Measurements from ENCODE around the gene DUSP1. TPM values are rescaled to one million over a fixed set of nuclear protein-coding genes. Genes with fewer than 3 reads are reported as not detected.

Gene DUSP1
- total and polyA plus RNA-seq, 10 of the 15 experiments (the other 5 are each of a cell fraction or from before 2014, with no cell fraction given) = 1.4 to 6.2 (median 3.9) TPM

- TF ChIP-seq CUX1 (IDR thresholded peaks at IDR 0.05; ENCODE audit: insufficient replicate concordance, low read depth, low read length) (no peak), EGR1 (IDR thresholded peaks at IDR 0.05; ENCODE audit: borderline replicate concordance in 1 of 2, low read depth in 2 of 2, low read length in 2 of 2) (peak in 1 of 2 experiments; percentile 3; a peak in 1 of 3 replicates), ZBTB4 (CRISPR knock-in tag; IDR thresholded peaks at IDR 0.05) (peak; percentile 76), FOXK2 (IDR thresholded peaks at IDR 0.05) (no peak), HSF1 (IDR thresholded peaks at IDR 0.05; ENCODE audit: low read depth, low read length) (no peak), ZSCAN29 (IDR thresholded peaks at IDR 0.05) (no peak), MEF2A (IDR thresholded peaks at IDR 0.05; ENCODE audit: insufficient read depth, low read depth, low read length) (no peak), BCLAF1 (IDR thresholded peaks at IDR 0.05) (peak; percentile 38; the same call in 1 of the 2 replicates), SPI1 (IDR thresholded peaks at IDR 0.05; ENCODE audit: borderline replicate concordance, insufficient read depth, low read depth, low read length) (no peak)
- TF ChIP-seq, protein P1, sequence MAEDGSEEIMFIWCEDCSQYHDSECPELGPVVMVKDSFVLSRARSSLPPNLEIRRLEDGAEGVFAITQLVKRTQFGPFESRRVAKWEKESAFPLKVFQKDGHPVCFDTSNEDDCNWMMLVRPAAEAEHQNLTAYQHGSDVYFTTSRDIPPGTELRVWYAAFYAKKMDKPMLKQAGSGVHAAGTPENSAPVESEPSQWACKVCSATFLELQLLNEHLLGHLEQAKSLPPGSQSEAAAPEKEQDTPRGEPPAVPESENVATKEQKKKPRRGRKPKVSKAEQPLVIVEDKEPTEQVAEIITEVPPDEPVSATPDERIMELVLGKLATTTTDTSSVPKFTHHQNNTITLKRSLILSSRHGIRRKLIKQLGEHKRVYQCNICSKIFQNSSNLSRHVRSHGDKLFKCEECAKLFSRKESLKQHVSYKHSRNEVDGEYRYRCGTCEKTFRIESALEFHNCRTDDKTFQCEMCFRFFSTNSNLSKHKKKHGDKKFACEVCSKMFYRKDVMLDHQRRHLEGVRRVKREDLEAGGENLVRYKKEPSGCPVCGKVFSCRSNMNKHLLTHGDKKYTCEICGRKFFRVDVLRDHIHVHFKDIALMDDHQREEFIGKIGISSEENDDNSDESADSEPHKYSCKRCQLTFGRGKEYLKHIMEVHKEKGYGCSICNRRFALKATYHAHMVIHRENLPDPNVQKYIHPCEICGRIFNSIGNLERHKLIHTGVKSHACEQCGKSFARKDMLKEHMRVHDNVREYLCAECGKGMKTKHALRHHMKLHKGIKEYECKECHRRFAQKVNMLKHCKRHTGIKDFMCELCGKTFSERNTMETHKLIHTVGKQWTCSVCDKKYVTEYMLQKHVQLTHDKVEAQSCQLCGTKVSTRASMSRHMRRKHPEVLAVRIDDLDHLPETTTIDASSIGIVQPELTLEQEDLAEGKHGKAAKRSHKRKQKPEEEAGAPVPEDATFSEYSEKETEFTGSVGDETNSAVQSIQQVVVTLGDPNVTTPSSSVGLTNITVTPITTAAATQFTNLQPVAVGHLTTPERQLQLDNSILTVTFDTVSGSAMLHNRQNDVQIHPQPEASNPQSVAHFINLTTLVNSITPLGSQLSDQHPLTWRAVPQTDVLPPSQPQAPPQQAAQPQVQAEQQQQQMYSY (CRISPR knock-in tag; IDR thresholded peaks at IDR 0.05) = peak; percentile 67; the same call in 1 of the 2 replicates
These were observed at the start of gene DUSP1 (continued) for GRCh38 chr5:172770675-172771438.

Data from GM12878 (cell line).